Kidney (tissue), 14 donors: ENCODE measurements around the gene CFHR5. TPM values are rescaled to one million over a fixed set of nuclear protein-coding genes. Genes with fewer than 3 reads are reported as not detected.

Experiments
- DNase-seq, 5 donors: peaks; one replicate each; pipeline ENCODE4 v3.0.0-alpha.2; 2013 to 2020
- FAIRE-seq: peaks from 2 replicates; lab custom pipeline; 2012; peaks lifted over from hg19 to GRCh38; lab: Jason Lieb, UNC
- H3K27ac ChIP-seq, 2 donors: one replicate each; pipeline ENCODE4 v1.7.0; 2013; ENCODE audit warnings: low read depth in 2 of 2, low read length in 2 of 2, inconsistent platforms in 1 of 2
- H3K27me3 ChIP-seq: one replicate; pipeline ENCODE4 v1.7.1; 2013; ENCODE audit warnings: low read length, inconsistent platforms; ENCODE audit not compliant: control insufficient read depth, insufficient read depth
- H3K36me3 ChIP-seq, 3 donors: one replicate each; pipeline versions ENCODE4 v1.7.0 to v1.7.1; 2013; ENCODE audit warnings: low read length in 3 of 3, control low read depth in 1 of 3, inconsistent platforms in 1 of 3; ENCODE audit not compliant: insufficient read depth in 3 of 3, control insufficient read depth in 2 of 3
- H3K4me1 ChIP-seq, 3 donors: one replicate each; pipeline versions ENCODE4 v1.7.0 to v1.7.1; 2013; ENCODE audit warnings: low read length in 3 of 3, inconsistent platforms in 1 of 3, low read depth in 1 of 3; ENCODE audit not compliant: control insufficient read depth in 2 of 3, insufficient read depth in 2 of 3
- H3K4me3 ChIP-seq, 3 donors: one replicate each; pipeline versions ENCODE4 v1.7.0 to v1.8.1; 2013; ENCODE audit warnings: low read length in 3 of 3, control low read depth in 1 of 3, inconsistent platforms in 1 of 3
- H3K9ac ChIP-seq, 3 donors: one replicate each; pipeline versions ENCODE4 v1.7.0 to v1.7.1; 2013; ENCODE audit warnings: low read length in 3 of 3, control low read depth in 1 of 3, inconsistent platforms in 1 of 3
- H3K9me3 ChIP-seq, 3 donors: one replicate each; pipeline versions ENCODE4 v1.7.0 to v1.7.1; 2013; ENCODE audit warnings: low read length in 3 of 3, control low read depth in 1 of 3, inconsistent platforms in 1 of 3; ENCODE audit not compliant: control insufficient read depth in 2 of 3, insufficient read depth in 1 of 3
- CTCF ChIP-seq: IDR thresholded peaks from 3 replicates; pipeline ENCODE4 v1.5.1; 2012; ENCODE audit warnings: mild to moderate bottlenecking, moderate library complexity, borderline replicate concordance; ENCODE audit not compliant: insufficient read depth; ENCODE audit errors: extremely low read depth
- intact Hi-C: fragments of 100-400 bp; cut with DNase I; formaldehyde crosslinking; loops from one replicate; pipeline ENCODE4 v1.11.1; 2022
- polyA plus RNA-seq: library from polyadenylated mRNA; stranded (reverse); fragments of 350-450 nt; fragmentation: Illumina TruSeq; extraction: RNeasy Lipid Tissue Mini Kit (QIAGEN cat#74804); gene quantifications from one replicate; pipeline ENCODE4 v1.2.3, GENCODE V29; 2014; ENCODE audit warnings: low read depth, low replicate concordance; ENCODE audit not compliant: insufficient read depth
- total RNA-seq: library from RNA; stranded (reverse); fragmentation: NEBNext Ultra II Directional; extraction: Animal tissue kit (Norgen Biotek cat#: 25700); gene quantifications from one replicate; pipeline ENCODE4 v1.2.1, GENCODE V29; 2021
- donor health status: control.
- donor health status: control.
- donor health status: control.
- donor health status: control.
- donor health status: control.
- donor health status: DM: yes; HTN: yes; CAD: no.
- donor health status: Normal renal cell carcinoma (clear cell type).

Gene CFHR5
- total and polyA plus RNA-seq, 2 donors from 2014 or later: not detected

GRCh38 chr1:197041486-197042353, 64.4 kb downstream of the CFHR5 start:
- Histone ChIP-seq H3K27ac (no peak overlapping the region), H3K4me3 (no peak overlapping the region), H3K4me1 (no peaks in the 10 kb centered on the region), H3K9ac (no peak overlapping the region), H3K36me3 (no peaks in the 10 kb centered on the region), H3K27me3 (no peaks in the 10 kb centered on the region), H3K9me3 (no peaks in the 10 kb centered on the region)
- intact Hi-C loops: no loop called here
- no peak for DNase-seq
- no peak for FAIRE-seq
- no peak for TF ChIP-seq CTCF

- H3K27ac ChIP-seq: no peak overlapping the region
- H3K9ac ChIP-seq: no peak overlapping the region
- H3K4me1 ChIP-seq: no peaks in the 10 kb centered on the region
- H3K9me3 ChIP-seq: no peaks in the 10 kb centered on the region
- TF ChIP-seq CTCF: no peak
- intact Hi-C loops: no loop called here
- FAIRE-seq (no peak), DNase-seq (no peak)
- no peaks in the 10 kb centered on the region for H3K36me3 ChIP-seq
- no peak overlapping the region for H3K4me3 ChIP-seq
- H3K27me3 ChIP-seq: no peaks in the 10 kb centered on the region
Measured at GRCh38 chr1:197042676-197043341, 65.5 kb downstream of the CFHR5 start.

GRCh38 chr1:197049100-197049499, 71.7 kb downstream of the CFHR5 start:
- intact Hi-C loops: no loop called here
- H3K27ac ChIP-seq: no peak overlapping the region
- FAIRE-seq (peak; percentile 23), DNase-seq (no peak)
- no peak overlapping the region for H3K4me3 ChIP-seq
- H3K27me3 ChIP-seq: no peaks in the 10 kb centered on the region
- TF ChIP-seq CTCF: no peak
- H3K36me3 ChIP-seq: no peaks in the 10 kb centered on the region
- no peaks in the 10 kb centered on the region for H3K9me3 ChIP-seq
- H3K9ac ChIP-seq: no peak overlapping the region
- H3K4me1 ChIP-seq: no peaks in the 10 kb centered on the region

Other genes starting within 250 kb of the CFHR5 start
- gene CFHR3, start 202.7 kb upstream of the CFHR5 start, total RNA-seq: 2.1 TPM
- gene CFHR3, start 202.7 kb upstream of the CFHR5 start, polyA plus RNA-seq: not detected
- 22.0 TPM for gene CFHR1, start 157.8 kb upstream of the CFHR5 start, total RNA-seq
- 2.7 TPM for gene CFHR1, start 157.8 kb upstream of the CFHR5 start, polyA plus RNA-seq
- gene CFHR4, start 89.5 kb upstream of the CFHR5 start, total RNA-seq: 0.35 TPM
- gene CFHR4, start 89.5 kb upstream of the CFHR5 start, polyA plus RNA-seq: not detected
- gene CFHR2, start 33.8 kb upstream of the CFHR5 start, total RNA-seq: not detected
- not detected for gene CFHR2, start 33.8 kb upstream of the CFHR5 start, polyA plus RNA-seq
- gene F13B, start 89.7 kb downstream of the CFHR5 start, total RNA-seq: not detected
- gene F13B, start 89.7 kb downstream of the CFHR5 start, polyA plus RNA-seq: not detected
- 0.69 TPM for gene ASPM, start 169.1 kb downstream of the CFHR5 start, total RNA-seq
- 0.06 TPM for gene ASPM, start 169.1 kb downstream of the CFHR5 start, polyA plus RNA-seq
- gene ZBTB41, start 223.7 kb downstream of the CFHR5 start, total RNA-seq: 14.3 TPM
- gene ZBTB41, start 223.7 kb downstream of the CFHR5 start, polyA plus RNA-seq: 2.6 TPM